IPS-NIHi11 (cell line): ENCODE data around the gene INAFM2.

Source experiments
- DNase-seq: peaks from one replicate; pipeline ENCODE4 v3.0.0; 2012; ENCODE audit warnings: mixed read lengths, low spot score

INAFM2 gene

GRCh38 chr15:40344217-40344616 is 20.7 kb downstream of the INAFM2 start:
- DNase-seq: no peak

- DNase-seq: peak; percentile 80
Observed at GRCh38 chr15:40344631-40345120, 21.2 kb downstream of the INAFM2 start.

GRCh38 chr15:40345225-40345866 is 21.9 kb downstream of the INAFM2 start:
- no peak for DNase-seq

GRCh38 chr15:40345867-40346578 is 22.5 kb downstream of the INAFM2 start:
- DNase-seq: no peak

- no peak for DNase-seq
Observed at GRCh38 chr15:40346579-40347558, 23.4 kb downstream of the INAFM2 start.

GRCh38 chr15:40347559-40348473 is 24.3 kb downstream of the INAFM2 start:
- no peak for DNase-seq

- no peak for DNase-seq
Observed at GRCh38 chr15:40348474-40348870, 25.0 kb downstream of the INAFM2 start.

GRCh38 chr15:40349163-40349562 is 25.7 kb downstream of the INAFM2 start:
- no peak for DNase-seq

GRCh38 chr15:40352281-40352901 is 28.9 kb downstream of the INAFM2 start:
- no peak for DNase-seq

- no peak for DNase-seq
Observed at GRCh38 chr15:40353697-40354096, 30.2 kb downstream of the INAFM2 start.

- DNase-seq: peak; percentile 69
Observed at GRCh38 chr15:40354408-40355171, 31.1 kb downstream of the INAFM2 start.

GRCh38 chr15:40355976-40356585 is 32.6 kb downstream of the INAFM2 start:
- DNase-seq: no peak

- DNase-seq: no peak
Observed at GRCh38 chr15:40357246-40357645, 33.8 kb downstream of the INAFM2 start.

- peak; percentile 100 for DNase-seq
Observed at GRCh38 chr15:40357723-40358470, 34.4 kb downstream of the INAFM2 start, which contains the start of gene DISP2. Gene DISP2, plus strand, starts transcription at chr15:40358219. Its CDS starts 103 bp downstream, at chr15:40358322.

- no peak for DNase-seq
Observed at GRCh38 chr15:40358471-40359353, 35.2 kb downstream of the INAFM2 start.

- DNase-seq: no peak
Observed at GRCh38 chr15:40360015-40360414, 36.5 kb downstream of the INAFM2 start.

- no peak for DNase-seq
Observed at GRCh38 chr15:40361640-40362039, 38.1 kb downstream of the INAFM2 start.

- no peak for DNase-seq
Observed at GRCh38 chr15:40363611-40364010, 40.1 kb downstream of the INAFM2 start.
